SK-N-SH treated with all-trans-retinoic acid at 6 μM for 48 hours (cell line): Measurements from ENCODE around the gene PLAGL2.

Source experiments
- ARNTL ChIP-seq: fragments of 450-650 bp; formaldehyde crosslinking; IDR thresholded peaks from 2 replicates; pipeline ENCODE4 v1.5.0; 2020; ENCODE audit warnings: low read depth, mild to moderate bottlenecking, moderate library complexity, borderline replicate concordance
- BACH2 ChIP-seq: fragments of 250-450 bp; sonication (Bioruptor Pico); IDR thresholded peaks from 2 replicates; pipeline ENCODE4 v1.9.0; 2021; ENCODE audit warnings: mild to moderate bottlenecking, borderline replicate concordance
- OSR1 ChIP-seq: fragments of 250-450 bp; sonication (Bioruptor Pico); IDR thresholded peaks from 2 replicates; pipeline ENCODE4 v1.8.0; 2022; ENCODE audit warnings: moderate library complexity, mild to moderate bottlenecking, inconsistent platforms
- PPARA ChIP-seq: fragments of 250-450 bp; sonication (Bioruptor Pico); IDR thresholded peaks from 2 replicates; pipeline ENCODE4 v1.5.0; 2020; ENCODE audit warnings: mild to moderate bottlenecking, borderline replicate concordance
- TCF4 ChIP-seq: fragments of 250-450 bp; sonication (Bioruptor Pico); IDR thresholded peaks from 2 replicates; pipeline ENCODE4 v1.8.0; 2021; ENCODE audit warnings: mild to moderate bottlenecking, moderate library complexity, borderline replicate concordance
- TOX ChIP-seq: fragments of 250-450 bp; sonication (Bioruptor Pico); IDR thresholded peaks from 2 replicates; pipeline ENCODE4 v1.8.0; 2021; ENCODE audit warnings: mild to moderate bottlenecking, moderate library complexity, borderline replicate concordance
- ZC3H10 ChIP-seq: fragments of 250-450 bp; sonication (Bioruptor Pico); IDR thresholded peaks from 2 replicates; pipeline ENCODE4 v1.5.1; 2021; ENCODE audit warnings: mild to moderate bottlenecking, moderate library complexity
- ZNF70 ChIP-seq: fragments of 450-650 bp; formaldehyde crosslinking; IDR thresholded peaks from 2 replicates; pipeline ENCODE4 v1.5.0; 2020; ENCODE audit warnings: mild to moderate bottlenecking, moderate library complexity
- ZNF8 ChIP-seq: fragments of 450-650 bp; formaldehyde crosslinking; IDR thresholded peaks from 2 replicates; pipeline ENCODE4 v1.5.0; 2020; ENCODE audit warnings: mild to moderate bottlenecking, moderate library complexity
- TF ChIP-seq, protein P1 (sequence below): fragments of 250-450 bp; sonication (Bioruptor Pico); IDR thresholded peaks from 2 replicates; pipeline ENCODE4 v1.5.1; 2020; ENCODE audit warnings: low read depth, mild to moderate bottlenecking, moderate library complexity
- TF ChIP-seq, protein P2 (sequence below): fragments of 250-450 bp; sonication (Bioruptor Pico); IDR thresholded peaks from 2 replicates; pipeline ENCODE4 v1.8.0; 2021; ENCODE audit warnings: low read depth, mild to moderate bottlenecking, moderate library complexity, borderline replicate concordance
- TF ChIP-seq, protein P3 (sequence below): fragments of 250-450 bp; sonication (Bioruptor Pico); IDR thresholded peaks from 2 replicates; pipeline ENCODE4 v1.8.0; 2020; ENCODE audit warnings: mild to moderate bottlenecking, moderate library complexity, borderline replicate concordance
- TF ChIP-seq, protein P4 (sequence below): fragments of 250-450 bp; sonication (Bioruptor Pico); IDR thresholded peaks from 2 replicates; pipeline ENCODE4 v1.5.0; 2020; ENCODE audit warnings: mild to moderate bottlenecking, moderate library complexity
- TF ChIP-seq, protein P5 (sequence below): fragments of 250-450 bp; sonication (Bioruptor Pico); IDR thresholded peaks from 2 replicates; pipeline ENCODE4 v1.5.1; 2021; ENCODE audit warnings: mild to moderate bottlenecking, moderate library complexity

DNA sequence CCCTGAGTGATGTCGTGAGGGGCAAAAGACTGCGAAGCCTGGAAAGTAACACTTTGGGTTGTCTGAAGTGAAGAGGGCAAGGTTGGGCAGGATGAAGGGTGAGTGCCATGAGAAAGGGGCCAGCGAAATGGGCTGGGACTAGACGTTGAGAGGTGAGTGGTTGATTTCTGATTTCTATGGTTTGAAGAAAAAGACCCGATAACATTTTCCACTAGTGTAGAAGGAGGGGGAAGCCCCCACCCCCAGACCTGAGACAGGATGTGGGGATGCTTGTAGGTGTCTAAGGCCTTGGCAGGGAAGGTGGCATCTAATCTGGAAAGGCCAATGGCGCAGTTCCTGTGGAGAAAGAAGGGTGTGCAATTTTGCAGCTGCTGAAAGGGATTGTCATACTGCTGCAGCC lies 44.6 kb upstream of the PLAGL2 start:
- TF ChIP-seq, protein P1, sequence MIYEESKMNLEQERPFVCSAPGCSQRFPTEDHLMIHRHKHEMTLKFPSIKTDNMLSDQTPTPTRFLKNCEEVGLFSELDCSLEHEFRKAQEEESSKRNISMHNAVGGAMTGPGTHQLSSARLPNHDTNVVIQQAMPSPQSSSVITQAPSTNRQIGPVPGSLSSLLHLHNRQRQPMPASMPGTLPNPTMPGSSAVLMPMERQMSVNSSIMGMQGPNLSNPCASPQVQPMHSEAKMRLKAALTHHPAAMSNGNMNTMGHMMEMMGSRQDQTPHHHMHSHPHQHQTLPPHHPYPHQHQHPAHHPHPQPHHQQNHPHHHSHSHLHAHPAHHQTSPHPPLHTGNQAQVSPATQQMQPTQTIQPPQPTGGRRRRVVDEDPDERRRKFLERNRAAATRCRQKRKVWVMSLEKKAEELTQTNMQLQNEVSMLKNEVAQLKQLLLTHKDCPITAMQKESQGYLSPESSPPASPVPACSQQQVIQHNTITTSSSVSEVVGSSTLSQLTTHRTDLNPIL (CRISPR knock-in tag) = no peak
- TF ChIP-seq TCF4 (CRISPR knock-in tag) (no peak), ZNF70 (CRISPR knock-in tag) (no peak), PPARA (no peak), BACH2 (no peak), ZC3H10 (CRISPR knock-in tag) (no peak), OSR1 (CRISPR knock-in tag) (no peak), ZNF8 (CRISPR knock-in tag) (no peak), ARNTL (CRISPR knock-in tag) (no peak), TOX (no peak)
- TF ChIP-seq, protein P2, sequence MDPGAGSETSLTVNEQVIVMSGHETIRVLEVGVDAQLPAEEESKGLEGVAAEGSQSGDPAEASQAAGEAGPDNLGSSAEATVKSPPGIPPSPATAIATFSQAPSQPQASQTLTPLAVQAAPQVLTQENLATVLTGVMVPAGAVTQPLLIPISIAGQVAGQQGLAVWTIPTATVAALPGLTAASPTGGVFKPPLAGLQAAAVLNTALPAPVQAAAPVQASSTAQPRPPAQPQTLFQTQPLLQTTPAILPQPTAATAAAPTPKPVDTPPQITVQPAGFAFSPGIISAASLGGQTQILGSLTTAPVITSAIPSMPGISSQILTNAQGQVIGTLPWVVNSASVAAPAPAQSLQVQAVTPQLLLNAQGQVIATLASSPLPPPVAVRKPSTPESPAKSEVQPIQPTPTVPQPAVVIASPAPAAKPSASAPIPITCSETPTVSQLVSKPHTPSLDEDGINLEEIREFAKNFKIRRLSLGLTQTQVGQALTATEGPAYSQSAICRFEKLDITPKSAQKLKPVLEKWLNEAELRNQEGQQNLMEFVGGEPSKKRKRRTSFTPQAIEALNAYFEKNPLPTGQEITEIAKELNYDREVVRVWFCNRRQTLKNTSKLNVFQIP (CRISPR knock-in tag) = no peak
- TF ChIP-seq, protein P3, sequence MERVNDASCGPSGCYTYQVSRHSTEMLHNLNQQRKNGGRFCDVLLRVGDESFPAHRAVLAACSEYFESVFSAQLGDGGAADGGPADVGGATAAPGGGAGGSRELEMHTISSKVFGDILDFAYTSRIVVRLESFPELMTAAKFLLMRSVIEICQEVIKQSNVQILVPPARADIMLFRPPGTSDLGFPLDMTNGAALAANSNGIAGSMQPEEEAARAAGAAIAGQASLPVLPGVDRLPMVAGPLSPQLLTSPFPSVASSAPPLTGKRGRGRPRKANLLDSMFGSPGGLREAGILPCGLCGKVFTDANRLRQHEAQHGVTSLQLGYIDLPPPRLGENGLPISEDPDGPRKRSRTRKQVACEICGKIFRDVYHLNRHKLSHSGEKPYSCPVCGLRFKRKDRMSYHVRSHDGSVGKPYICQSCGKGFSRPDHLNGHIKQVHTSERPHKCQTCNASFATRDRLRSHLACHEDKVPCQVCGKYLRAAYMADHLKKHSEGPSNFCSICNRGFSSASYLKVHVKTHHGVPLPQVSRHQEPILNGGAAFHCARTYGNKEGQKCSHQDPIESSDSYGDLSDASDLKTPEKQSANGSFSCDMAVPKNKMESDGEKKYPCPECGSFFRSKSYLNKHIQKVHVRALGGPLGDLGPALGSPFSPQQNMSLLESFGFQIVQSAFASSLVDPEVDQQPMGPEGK = no peak
- TF ChIP-seq, protein P4, sequence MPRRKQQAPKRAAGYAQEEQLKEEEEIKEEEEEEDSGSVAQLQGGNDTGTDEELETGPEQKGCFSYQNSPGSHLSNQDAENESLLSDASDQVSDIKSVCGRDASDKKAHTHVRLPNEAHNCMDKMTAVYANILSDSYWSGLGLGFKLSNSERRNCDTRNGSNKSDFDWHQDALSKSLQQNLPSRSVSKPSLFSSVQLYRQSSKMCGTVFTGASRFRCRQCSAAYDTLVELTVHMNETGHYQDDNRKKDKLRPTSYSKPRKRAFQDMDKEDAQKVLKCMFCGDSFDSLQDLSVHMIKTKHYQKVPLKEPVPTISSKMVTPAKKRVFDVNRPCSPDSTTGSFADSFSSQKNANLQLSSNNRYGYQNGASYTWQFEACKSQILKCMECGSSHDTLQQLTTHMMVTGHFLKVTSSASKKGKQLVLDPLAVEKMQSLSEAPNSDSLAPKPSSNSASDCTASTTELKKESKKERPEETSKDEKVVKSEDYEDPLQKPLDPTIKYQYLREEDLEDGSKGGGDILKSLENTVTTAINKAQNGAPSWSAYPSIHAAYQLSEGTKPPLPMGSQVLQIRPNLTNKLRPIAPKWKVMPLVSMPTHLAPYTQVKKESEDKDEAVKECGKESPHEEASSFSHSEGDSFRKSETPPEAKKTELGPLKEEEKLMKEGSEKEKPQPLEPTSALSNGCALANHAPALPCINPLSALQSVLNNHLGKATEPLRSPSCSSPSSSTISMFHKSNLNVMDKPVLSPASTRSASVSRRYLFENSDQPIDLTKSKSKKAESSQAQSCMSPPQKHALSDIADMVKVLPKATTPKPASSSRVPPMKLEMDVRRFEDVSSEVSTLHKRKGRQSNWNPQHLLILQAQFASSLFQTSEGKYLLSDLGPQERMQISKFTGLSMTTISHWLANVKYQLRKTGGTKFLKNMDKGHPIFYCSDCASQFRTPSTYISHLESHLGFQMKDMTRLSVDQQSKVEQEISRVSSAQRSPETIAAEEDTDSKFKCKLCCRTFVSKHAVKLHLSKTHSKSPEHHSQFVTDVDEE (CRISPR knock-in tag) = no peak
- TF ChIP-seq, protein P5, sequence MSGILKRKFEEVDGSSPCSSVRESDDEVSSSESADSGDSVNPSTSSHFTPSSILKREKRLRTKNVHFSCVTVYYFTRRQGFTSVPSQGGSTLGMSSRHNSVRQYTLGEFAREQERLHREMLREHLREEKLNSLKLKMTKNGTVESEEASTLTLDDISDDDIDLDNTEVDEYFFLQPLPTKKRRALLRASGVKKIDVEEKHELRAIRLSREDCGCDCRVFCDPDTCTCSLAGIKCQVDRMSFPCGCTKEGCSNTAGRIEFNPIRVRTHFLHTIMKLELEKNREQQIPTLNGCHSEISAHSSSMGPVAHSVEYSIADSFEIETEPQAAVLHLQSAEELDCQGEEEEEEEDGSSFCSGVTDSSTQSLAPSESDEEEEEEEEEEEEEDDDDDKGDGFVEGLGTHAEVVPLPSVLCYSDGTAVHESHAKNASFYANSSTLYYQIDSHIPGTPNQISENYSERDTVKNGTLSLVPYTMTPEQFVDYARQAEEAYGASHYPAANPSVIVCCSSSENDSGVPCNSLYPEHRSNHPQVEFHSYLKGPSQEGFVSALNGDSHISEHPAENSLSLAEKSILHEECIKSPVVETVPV (CRISPR knock-in tag) = no peak
